GM18907 (cell line): Measurements from ENCODE around the gene ARIH2.

Experiments
- ATAC-seq: cut with Tn5 transposase; IDR thresholded peaks from one replicate; pipeline ENCODE4 v1.9.1; 2021; ENCODE audit warnings: mild to moderate bottlenecking, moderate library complexity; ENCODE audit not compliant: unreplicated experiment

The ARIH2 gene

GRCh38 chr3:49034650-49035049 is 116.0 kb downstream of the ARIH2 start:
- no peak for ATAC-seq

GRCh38 chr3:49035281-49035680 is 116.6 kb downstream of the ARIH2 start:
- no peak for ATAC-seq
